K562 (cell line): ENCODE measurements around the gene PLCB4. TPM values are rescaled to one million over a fixed set of nuclear protein-coding genes. Genes with fewer than 3 reads are reported as not detected.

ENCODE experiments used
- ATF1 ChIP-seq, 2 experiments: fragments of 450-650 bp in 1 of 2; IDR thresholded peaks; 2 replicates each; pipeline ENCODE4 v1.6.1; 2016; ENCODE audit warnings: missing compliant biosample characterization in 1 of 2, missing genetic modification characterization in 1 of 2
- CXXC5 ChIP-seq: fragments of 250-450 bp; sonication (Bioruptor Pico); IDR thresholded peaks from 2 replicates; pipeline ENCODE4 v1.8.0; 2022; ENCODE audit warnings: inconsistent platforms, mild to moderate bottlenecking, moderate library complexity
- DPF2 ChIP-seq: fragments of 450-650 bp; IDR thresholded peaks from 2 replicates; pipeline ENCODE4 v1.6.1; 2016
- GATA2 ChIP-seq: sonication (generic); formaldehyde crosslinking; IDR thresholded peaks from 2 replicates; pipeline ENCODE4 v1.4.0; 2020; ENCODE audit warnings: mild to moderate bottlenecking, missing genetic modification reagents
- KLF16 ChIP-seq: IDR thresholded peaks from 2 replicates; pipeline ENCODE4 v1.6.1; 2016; ENCODE audit warnings: antibody characterized with exemption
- NBN ChIP-seq: fragments of 450-650 bp; IDR thresholded peaks from 2 replicates; pipeline ENCODE4 v1.6.1; 2016; ENCODE audit warnings: low read depth, mild to moderate bottlenecking
- PRPF4 ChIP-seq: fragments of 200-400 bp; formaldehyde crosslinking; IDR thresholded peaks from one replicate; pipeline ENCODE4 v1.6.1; 2017; ENCODE audit warnings: low read length, low read depth, mild to moderate bottlenecking; ENCODE audit not compliant: insufficient read depth, poor library complexity, severe bottlenecking
- SMARCC2 ChIP-seq: fragments of 450-650 bp; IDR thresholded peaks from 2 replicates; pipeline ENCODE4 v1.6.1; 2017; ENCODE audit warnings: antibody characterized with exemption, moderate library complexity, mild to moderate bottlenecking, low read depth
- SRSF3 ChIP-seq: fragments of 200-400 bp; formaldehyde crosslinking; IDR thresholded peaks from 2 replicates; pipeline ENCODE4 v1.6.1; 2016; ENCODE audit warnings: mild to moderate bottlenecking, low read length, moderate library complexity; ENCODE audit not compliant: insufficient read depth
- TAF1 ChIP-seq: IDR thresholded peaks from 2 replicates; pipeline ENCODE4 v1.6.1; 2011; ENCODE audit warnings: mild to moderate bottlenecking, low read length, moderate library complexity; ENCODE audit not compliant: insufficient read depth, control insufficient read depth, severe bottlenecking; ENCODE audit errors: extremely low read depth
- TCF7L2 ChIP-seq: fragments of 150-350 bp; IDR thresholded peaks from 2 replicates; pipeline ENCODE4 v1.6.1; 2016; ENCODE audit warnings: low read depth, mild to moderate bottlenecking, low read length, moderate library complexity
- ZBTB8A ChIP-seq: fragments of 450-650 bp; IDR thresholded peaks from 2 replicates; pipeline ENCODE4 v1.6.1; 2018; ENCODE audit warnings: mild to moderate bottlenecking, moderate library complexity; ENCODE audit not compliant: partially characterized antibody
- polyA plus RNA-seq, 8 experiments: library from polyadenylated mRNA; depleted of rRNA in 4 of 8; stranded (reverse) in 5 of 8; unstranded in 3 of 8; fragments of >200 nt; fragmentation: Nextera tagmentation in 2 of 8; fragmentation: Illumina TruSeq in 1 of 8; extraction: Ambion mirVana in 2 of 8; extraction: Trizol in 1 of 8; gene quantifications; 2 replicates each; pipeline versions ENCODE4 v1.2.1 to v1.2.3, GENCODE V29; 2011 to 2014; ENCODE audit warnings: inconsistent platforms in 1 of 8, missing spikeins in 1 of 8
- total RNA-seq, 7 experiments: library from RNA; depleted of rRNA in 6 of 7; stranded (reverse); fragments of >200 nt in 6 of 7; fragmentation: Illumina TruSeq in 2 of 7; extraction: Trizol in 2 of 7; gene quantifications; 2 replicates each; pipeline versions ENCODE4 v1.2.1 to v1.2.3, GENCODE V29; 2011 to 2021; ENCODE audit warnings: low replicate concordance in 1 of 7
- TF ChIP-seq, protein P1 (sequence below): fragments of 250-450 bp; sonication (Bioruptor Pico); IDR thresholded peaks from 2 replicates; pipeline ENCODE4 v1.4.0; 2020; ENCODE audit warnings: mild to moderate bottlenecking, moderate library complexity
- TF ChIP-seq, protein P2 (sequence below): fragments of 250-450 bp; sonication (Bioruptor Pico); IDR thresholded peaks from 2 replicates; pipeline ENCODE4 v1.8.0; 2021; ENCODE audit warnings: moderate library complexity, mild to moderate bottlenecking, inconsistent platforms
- TF ChIP-seq, protein P3 (sequence below): fragments of 450-650 bp; IDR thresholded peaks from 2 replicates; pipeline ENCODE4 v1.6.1; 2017; ENCODE audit warnings: antibody characterized with exemption, mild to moderate bottlenecking
- TF ChIP-seq, protein P4 (sequence below): sonication (generic); formaldehyde crosslinking; IDR thresholded peaks from 2 replicates; pipeline ENCODE4 v1.8.0; 2022; ENCODE audit warnings: missing genetic modification reagents, mild to moderate bottlenecking, moderate library complexity, borderline replicate concordance
- TF ChIP-seq, protein P5 (sequence below), 2 experiments: fragments of 450-650 bp in 1 of 2; sonication (generic) in 1 of 2; formaldehyde crosslinking in 1 of 2; IDR thresholded peaks in 1 of 2; conservative IDR thresholded peaks in 1 of 2; 2 replicates each; pipeline versions ENCODE4 v1.6.1 to v1.8.1; 2016 to 2023; ENCODE audit warnings: mild to moderate bottlenecking in 2 of 2, moderate library complexity in 2 of 2, inconsistent platforms in 1 of 2, missing genetic modification reagents in 1 of 2

PLCB4 gene
- total and polyA plus RNA-seq, 9 of the 15 experiments (the other 6 are each of a cell fraction or from before 2014, with no cell fraction given): 0.20 to 2.9 (median 0.52) TPM

DNA sequence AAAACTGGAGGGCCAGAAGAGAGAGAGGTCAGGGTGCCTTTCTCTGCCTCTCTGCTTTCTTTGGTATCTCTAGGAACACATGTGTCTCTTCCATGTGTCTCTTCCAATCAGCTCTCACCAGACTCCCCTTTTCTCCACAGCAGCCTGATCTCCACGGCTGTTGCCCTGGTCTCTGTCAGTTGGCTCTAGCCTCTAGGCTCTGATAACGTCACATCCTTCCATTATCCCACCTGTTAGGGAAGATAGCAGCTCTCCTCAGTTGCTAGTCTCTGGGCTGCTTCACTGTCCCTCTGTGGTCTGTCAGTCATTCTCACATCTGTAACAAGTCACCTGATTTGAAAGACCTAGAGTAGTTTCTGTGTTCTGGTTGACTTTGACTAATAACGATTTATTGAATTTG is 80.2 kb downstream of the PLCB4 start (continued):
- TF ChIP-seq, protein P1, sequence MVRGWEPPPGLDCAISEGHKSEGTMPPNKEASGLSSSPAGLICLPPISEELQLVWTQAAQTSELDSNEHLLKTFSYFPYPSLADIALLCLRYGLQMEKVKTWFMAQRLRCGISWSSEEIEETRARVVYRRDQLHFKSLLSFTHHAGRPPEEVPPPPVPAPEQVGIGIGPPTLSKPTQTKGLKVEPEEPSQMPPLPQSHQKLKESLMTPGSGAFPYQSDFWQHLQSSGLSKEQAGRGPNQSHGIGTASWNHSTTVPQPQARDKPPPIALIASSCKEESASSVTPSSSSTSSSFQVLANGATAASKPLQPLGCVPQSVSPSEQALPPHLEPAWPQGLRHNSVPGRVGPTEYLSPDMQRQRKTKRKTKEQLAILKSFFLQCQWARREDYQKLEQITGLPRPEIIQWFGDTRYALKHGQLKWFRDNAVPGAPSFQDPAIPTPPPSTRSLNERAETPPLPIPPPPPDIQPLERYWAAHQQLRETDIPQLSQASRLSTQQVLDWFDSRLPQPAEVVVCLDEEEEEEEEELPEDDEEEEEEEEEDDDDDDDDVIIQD: no peak
- TF ChIP-seq PRPF4 (no peak), SRSF3 (no peak), CXXC5 (no peak), ZBTB8A (no peak), GATA2 (CRISPR knock-in tag) (peak; percentile 90), TCF7L2 (no peak), NBN (peak; percentile 63; the same call in 1 of the 2 replicates), KLF16 (peak; percentile 83), TAF1 (peak; percentile 38), SMARCC2 (0 out of 2 replicates have a peak, but pooled peaks have one; percentile 50), ATF1 (CRISPR knock-in tag; IDR thresholded peaks at IDR 0.05) (no peak), ATF1 (tag; IDR thresholded peaks at IDR 0.05) (peak; percentile 59; the same call in 1 of the 2 replicates), DPF2 (peak; percentile 92)
- TF ChIP-seq, protein P2, sequence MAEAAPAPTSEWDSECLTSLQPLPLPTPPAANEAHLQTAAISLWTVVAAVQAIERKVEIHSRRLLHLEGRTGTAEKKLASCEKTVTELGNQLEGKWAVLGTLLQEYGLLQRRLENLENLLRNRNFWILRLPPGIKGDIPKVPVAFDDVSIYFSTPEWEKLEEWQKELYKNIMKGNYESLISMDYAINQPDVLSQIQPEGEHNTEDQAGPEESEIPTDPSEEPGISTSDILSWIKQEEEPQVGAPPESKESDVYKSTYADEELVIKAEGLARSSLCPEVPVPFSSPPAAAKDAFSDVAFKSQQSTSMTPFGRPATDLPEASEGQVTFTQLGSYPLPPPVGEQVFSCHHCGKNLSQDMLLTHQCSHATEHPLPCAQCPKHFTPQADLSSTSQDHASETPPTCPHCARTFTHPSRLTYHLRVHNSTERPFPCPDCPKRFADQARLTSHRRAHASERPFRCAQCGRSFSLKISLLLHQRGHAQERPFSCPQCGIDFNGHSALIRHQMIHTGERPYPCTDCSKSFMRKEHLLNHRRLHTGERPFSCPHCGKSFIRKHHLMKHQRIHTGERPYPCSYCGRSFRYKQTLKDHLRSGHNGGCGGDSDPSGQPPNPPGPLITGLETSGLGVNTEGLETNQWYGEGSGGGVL (CRISPR knock-in tag): no peak
- TF ChIP-seq, protein P3, sequence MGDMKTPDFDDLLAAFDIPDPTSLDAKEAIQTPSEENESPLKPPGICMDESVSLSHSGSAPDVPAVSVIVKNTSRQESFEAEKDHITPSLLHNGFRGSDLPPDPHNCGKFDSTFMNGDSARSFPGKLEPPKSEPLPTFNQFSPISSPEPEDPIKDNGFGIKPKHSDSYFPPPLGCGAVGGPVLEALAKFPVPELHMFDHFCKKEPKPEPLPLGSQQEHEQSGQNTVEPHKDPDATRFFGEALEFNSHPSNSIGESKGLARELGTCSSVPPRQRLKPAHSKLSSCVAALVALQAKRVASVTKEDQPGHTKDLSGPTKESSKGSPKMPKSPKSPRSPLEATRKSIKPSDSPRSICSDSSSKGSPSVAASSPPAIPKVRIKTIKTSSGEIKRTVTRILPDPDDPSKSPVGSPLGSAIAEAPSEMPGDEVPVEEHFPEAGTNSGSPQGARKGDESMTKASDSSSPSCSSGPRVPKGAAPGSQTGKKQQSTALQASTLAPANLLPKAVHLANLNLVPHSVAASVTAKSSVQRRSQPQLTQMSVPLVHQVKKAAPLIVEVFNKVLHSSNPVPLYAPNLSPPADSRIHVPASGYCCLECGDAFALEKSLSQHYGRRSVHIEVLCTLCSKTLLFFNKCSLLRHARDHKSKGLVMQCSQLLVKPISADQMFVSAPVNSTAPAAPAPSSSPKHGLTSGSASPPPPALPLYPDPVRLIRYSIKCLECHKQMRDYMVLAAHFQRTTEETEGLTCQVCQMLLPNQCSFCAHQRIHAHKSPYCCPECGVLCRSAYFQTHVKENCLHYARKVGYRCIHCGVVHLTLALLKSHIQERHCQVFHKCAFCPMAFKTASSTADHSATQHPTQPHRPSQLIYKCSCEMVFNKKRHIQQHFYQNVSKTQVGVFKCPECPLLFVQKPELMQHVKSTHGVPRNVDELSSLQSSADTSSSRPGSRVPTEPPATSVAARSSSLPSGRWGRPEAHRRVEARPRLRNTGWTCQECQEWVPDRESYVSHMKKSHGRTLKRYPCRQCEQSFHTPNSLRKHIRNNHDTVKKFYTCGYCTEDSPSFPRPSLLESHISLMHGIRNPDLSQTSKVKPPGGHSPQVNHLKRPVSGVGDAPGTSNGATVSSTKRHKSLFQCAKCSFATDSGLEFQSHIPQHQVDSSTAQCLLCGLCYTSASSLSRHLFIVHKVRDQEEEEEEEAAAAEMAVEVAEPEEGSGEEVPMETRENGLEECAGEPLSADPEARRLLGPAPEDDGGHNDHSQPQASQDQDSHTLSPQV: no peak
- TF ChIP-seq, protein P4, sequence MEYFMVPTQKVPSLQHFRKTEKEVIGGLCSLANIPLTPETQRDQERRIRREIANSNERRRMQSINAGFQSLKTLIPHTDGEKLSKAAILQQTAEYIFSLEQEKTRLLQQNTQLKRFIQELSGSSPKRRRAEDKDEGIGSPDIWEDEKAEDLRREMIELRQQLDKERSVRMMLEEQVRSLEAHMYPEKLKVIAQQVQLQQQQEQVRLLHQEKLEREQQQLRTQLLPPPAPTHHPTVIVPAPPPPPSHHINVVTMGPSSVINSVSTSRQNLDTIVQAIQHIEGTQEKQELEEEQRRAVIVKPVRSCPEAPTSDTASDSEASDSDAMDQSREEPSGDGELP (CRISPR knock-in tag): peak; percentile 54; the same call in 1 of the 2 replicates
- TF ChIP-seq, protein P5, sequence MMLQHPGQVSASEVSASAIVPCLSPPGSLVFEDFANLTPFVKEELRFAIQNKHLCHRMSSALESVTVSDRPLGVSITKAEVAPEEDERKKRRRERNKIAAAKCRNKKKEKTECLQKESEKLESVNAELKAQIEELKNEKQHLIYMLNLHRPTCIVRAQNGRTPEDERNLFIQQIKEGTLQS (IDR thresholded peaks at IDR 0.05): peak; percentile 43; the same call in 1 of the 2 replicates
- TF ChIP-seq, protein P5 (CRISPR knock-in tag; conservative IDR thresholded peaks at IDR 0.05): no peak
